ENCODE results near the gene ATIC. TPM values are rescaled to one million over a fixed set of nuclear protein-coding genes. Genes with fewer than 3 reads are reported as not detected.

Gene ATIC
- total and polyA plus RNA-seq, 2 of the 8 experiments (the other 6 are each of a cell fraction or from before 2014, with no cell fraction given) = 139 to 319 TPM

DNA sequence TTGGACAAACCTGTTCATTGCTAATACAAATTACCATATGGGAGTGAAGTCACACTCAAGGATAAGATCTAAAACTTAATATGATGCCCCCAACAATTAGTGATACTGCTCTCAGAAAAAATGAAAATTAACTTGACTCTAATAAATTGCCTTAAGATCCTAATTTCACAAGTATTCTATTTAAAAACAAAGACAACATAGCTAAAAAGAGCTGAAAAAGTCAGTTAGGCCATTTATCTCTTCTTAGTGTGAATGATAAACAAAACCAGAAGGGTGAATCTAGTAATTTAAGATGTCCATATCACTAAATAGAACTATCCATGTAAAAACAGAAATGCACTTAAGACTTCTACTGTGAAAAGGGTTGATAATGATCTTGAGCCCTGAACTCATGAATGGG is 70.6 kb downstream of the ATIC start:
- Histone ChIP-seq H3K4ac (replicated peaks; ENCODE audit: insufficient read length, low read depth, low read length) (no peak overlapping the region), H2AFZ (ENCODE audit: low read length) (no peak overlapping the region), H3K14ac (ENCODE audit: insufficient read length) (no peak overlapping the region), H3K4me1 (replicated peaks in 1 of 4; ENCODE audit: control insufficient read depth in 3 of 4, insufficient read depth in 4 of 4, low read length in 3 of 4) (no peaks in the 10 kb centered on the region), H3K9me3 (ENCODE audit: insufficient read depth in 2 of 2, low read depth in 1 of 2, low read length in 1 of 2) (no peaks in the 10 kb centered on the region), H3K23ac (ENCODE audit: insufficient read length) (no peak overlapping the region), H2BK12ac (ENCODE audit: low read depth, low read length) (no peak overlapping the region), H3K23me2 (ENCODE audit: low read depth, low read length) (no peaks in the 10 kb centered on the region), H3K36me3 (ENCODE audit: control insufficient read depth in 2 of 4, insufficient read depth in 4 of 4, low read length in 3 of 4) (peaks cover 2 to 13% (median 8%) of the 10 kb centered on the region in 4 experiments; a peak in 6 of 8 replicates), H3K79me2 (ENCODE audit: control insufficient read depth in 1 of 2, insufficient read depth in 2 of 2, low read length in 2 of 2) (no peaks in the 10 kb centered on the region), H4K20me1 (replicated peaks in 1 of 2; ENCODE audit: control insufficient read depth in 1 of 2, insufficient read depth in 2 of 2, low read length in 2 of 2) (peaks cover 0 to 2% of the 10 kb centered on the region in 2 experiments), H3K79me1 (ENCODE audit: low read depth, low read length) (no peaks in the 10 kb centered on the region), H3K4me3 (ENCODE audit: extremely low read depth in 1 of 4, insufficient read depth in 2 of 4, low read depth in 3 of 4, low read length in 4 of 4) (no peak overlapping the region), H4K91ac (replicated peaks; ENCODE audit: insufficient read length, low read length) (no peak overlapping the region), H3K56ac (replicated peaks; ENCODE audit: insufficient read length, low read depth, low read length) (no peak overlapping the region), H3K9ac (replicated peaks in 1 of 4; ENCODE audit: extremely low read depth in 1 of 4, low read depth in 3 of 4, low read length in 3 of 4) (no peak overlapping the region), H3K18ac (ENCODE audit: extremely low read depth, low read length) (no peak overlapping the region), H3K27me3 (replicated peaks in 1 of 4; ENCODE audit: control insufficient read depth in 3 of 4, extremely low read depth in 1 of 4, insufficient read depth in 3 of 4, low read length in 3 of 4) (no peaks in the 10 kb centered on the region), H2BK20ac (ENCODE audit: low read length) (no peak overlapping the region), H2BK5ac (ENCODE audit: low read depth, low read length) (no peak overlapping the region), H2BK120ac (replicated peaks; ENCODE audit: low read depth, low read length) (no peak overlapping the region), H4K8ac (ENCODE audit: extremely low read depth, insufficient read depth, low read length) (no peak overlapping the region), H2BK15ac (ENCODE audit: low read length) (no peak overlapping the region), H2AK5ac (ENCODE audit: low read depth, low read length) (no peak overlapping the region), H3K4me2 (ENCODE audit: insufficient read depth in 1 of 2, low read depth in 2 of 2, low read length in 2 of 2) (no peak overlapping the region), H3K27ac (ENCODE audit: low read depth, low read length) (no peak overlapping the region), H4K5ac (ENCODE audit: insufficient read length, low read depth, low read length) (no peak overlapping the region)
- FAIRE-seq = no peak
- ChIA-PET CTCF (ENCODE audit: partially characterized antibody) (interaction anchor here (1.0 kb wide), 1 partner anchor 11 kb away, joined by 3 read pairs; no protein-coding TSS in a partner anchor), POLR2A (ENCODE audit: partially characterized antibody) (no interaction called here)
- DNase-seq (ENCODE audit: low read depth in 1 of 2, low spot score in 2 of 2) = no peak
- no peak for TF ChIP-seq EGR1 (IDR thresholded peaks at IDR 0.05; ENCODE audit: borderline replicate concordance, low read depth, low read length)
- no peak for TF ChIP-seq GABPA (IDR thresholded peaks at IDR 0.05; ENCODE audit: borderline replicate concordance, insufficient read depth, low read length)
- no peak for TF ChIP-seq ASH2L (IDR thresholded peaks at IDR 0.05; ENCODE audit: low read length)
- no peak for TF ChIP-seq TAF1 (IDR thresholded peaks at IDR 0.05; ENCODE audit: low read depth, low read length)
- TF ChIP-seq RAD21 (IDR thresholded peaks at IDR 0.05 in 1 of 2, conservative IDR thresholded peaks at IDR 0.05 in 1 of 2; ENCODE audit: low read depth in 2 of 2, low read length in 2 of 2) = no peak
- no peak for TF ChIP-seq CTBP2 (IDR thresholded peaks at IDR 0.05; ENCODE audit: borderline replicate concordance, insufficient read depth, insufficient read length, low read length)
- no peak for TF ChIP-seq RXRA (IDR thresholded peaks at IDR 0.05; ENCODE audit: insufficient read depth, low read depth, low read length)
- TF ChIP-seq SRF (IDR thresholded peaks at IDR 0.05; ENCODE audit: low read depth, low read length) = no peak
- TF ChIP-seq SUZ12 (IDR thresholded peaks at IDR 0.05; ENCODE audit: low read length) = no peak
- TF ChIP-seq CBX8 (IDR thresholded peaks at IDR 0.05; ENCODE audit: borderline replicate concordance, low read depth, low read length) = no peak
- TF ChIP-seq TAF7 (optimal IDR thresholded peaks at IDR 0.05; ENCODE audit: borderline replicate concordance, low read depth, low read length) = no peak
- no peak for TF ChIP-seq MAFK (IDR thresholded peaks at IDR 0.05; ENCODE audit: low read depth, low read length)
- TF ChIP-seq ATF3 (IDR thresholded peaks at IDR 0.05; ENCODE audit: insufficient read depth, low read depth, low read length) = no peak
